ENCODE data around the gene TBC1D2.

The TBC1D2 gene

GRCh38 chr9:98230789-98231188 is 24.7 kb downstream of the TBC1D2 start:
- Histone ChIP-seq H3K4me3 (ENCODE audit: low read depth in 1 of 2, low read length in 2 of 2) (no peak overlapping the region), H3K27ac (ENCODE audit: low read depth, low read length) (no peak overlapping the region), H3K36me3 (ENCODE audit: control insufficient read depth in 1 of 2, insufficient read depth in 2 of 2, low read length in 2 of 2) (peaks cover 0 to 13% of the 10 kb centered on the region in 2 donors), H3K27me3 (ENCODE audit: control insufficient read depth in 1 of 2, insufficient read depth in 2 of 2, low read length in 2 of 2) (no peaks in the 10 kb centered on the region), H3K4me1 (ENCODE audit: control insufficient read depth in 1 of 2, insufficient read depth in 2 of 2, low read length in 2 of 2) (peaks cover 74 to 75% of the 10 kb centered on the region in 2 donors), H3K9ac (ENCODE audit: low read depth in 1 of 2, low read length in 2 of 2) (no peak overlapping the region), H3K9me3 (ENCODE audit: control insufficient read depth in 1 of 2, low read length in 2 of 2) (no peaks in the 10 kb centered on the region)

GRCh38 chr9:98230304-98230703 is 25.1 kb downstream of the TBC1D2 start:
- H3K27me3 ChIP-seq (ENCODE audit: control insufficient read depth in 1 of 2, insufficient read depth in 2 of 2, low read length in 2 of 2), result no peaks in the 10 kb centered on the region
- H3K4me1 ChIP-seq (ENCODE audit: control insufficient read depth in 1 of 2, insufficient read depth in 2 of 2, low read length in 2 of 2), result peaks cover 76 to 77% of the 10 kb centered on the region in 2 donors
- no peak overlapping the region for H3K27ac ChIP-seq (ENCODE audit: low read depth, low read length)
- H3K9me3 ChIP-seq (ENCODE audit: control insufficient read depth in 1 of 2, low read length in 2 of 2), result no peaks in the 10 kb centered on the region
- H3K36me3 ChIP-seq (ENCODE audit: control insufficient read depth in 1 of 2, insufficient read depth in 2 of 2, low read length in 2 of 2), result peaks cover 0 to 13% of the 10 kb centered on the region in 2 donors
- no peak overlapping the region for H3K9ac ChIP-seq (ENCODE audit: low read depth in 1 of 2, low read length in 2 of 2)
- no peak overlapping the region for H3K4me3 ChIP-seq (ENCODE audit: low read depth in 1 of 2, low read length in 2 of 2)

- Histone ChIP-seq H3K4me3 (ENCODE audit: low read depth in 1 of 2, low read length in 2 of 2) (no peak overlapping the region), H3K9me3 (ENCODE audit: control insufficient read depth in 1 of 2, low read length in 2 of 2) (no peaks in the 10 kb centered on the region), H3K4me1 (ENCODE audit: control insufficient read depth in 1 of 2, insufficient read depth in 2 of 2, low read length in 2 of 2) (peaks cover 75 to 79% of the 10 kb centered on the region in 2 donors), H3K36me3 (ENCODE audit: control insufficient read depth in 1 of 2, insufficient read depth in 2 of 2, low read length in 2 of 2) (peaks cover 0 to 13% of the 10 kb centered on the region in 2 donors), H3K27me3 (ENCODE audit: control insufficient read depth in 1 of 2, insufficient read depth in 2 of 2, low read length in 2 of 2) (no peaks in the 10 kb centered on the region), H3K27ac (ENCODE audit: low read depth, low read length) (no peak overlapping the region), H3K9ac (ENCODE audit: low read depth in 1 of 2, low read length in 2 of 2) (no peak overlapping the region)
These were observed 25.8 kb downstream of the TBC1D2 start for GRCh38 chr9:98229620-98230019.

- Histone ChIP-seq H3K27ac (ENCODE audit: low read depth, low read length) (no peak overlapping the region), H3K36me3 (ENCODE audit: control insufficient read depth in 1 of 2, insufficient read depth in 2 of 2, low read length in 2 of 2) (peaks cover 0 to 13% of the 10 kb centered on the region in 2 donors), H3K9me3 (ENCODE audit: control insufficient read depth in 1 of 2, low read length in 2 of 2) (no peaks in the 10 kb centered on the region), H3K9ac (ENCODE audit: low read depth in 1 of 2, low read length in 2 of 2) (no peak overlapping the region), H3K27me3 (ENCODE audit: control insufficient read depth in 1 of 2, insufficient read depth in 2 of 2, low read length in 2 of 2) (no peaks in the 10 kb centered on the region), H3K4me3 (ENCODE audit: low read depth in 1 of 2, low read length in 2 of 2) (no peak overlapping the region), H3K4me1 (ENCODE audit: control insufficient read depth in 1 of 2, insufficient read depth in 2 of 2, low read length in 2 of 2) (peaks cover 69 to 74% of the 10 kb centered on the region in 2 donors)
These were observed 26.4 kb downstream of the TBC1D2 start for GRCh38 chr9:98229090-98229395.

GRCh38 chr9:98228392-98229089 is 26.9 kb downstream of the TBC1D2 start:
- Histone ChIP-seq H3K9me3 (ENCODE audit: control insufficient read depth in 1 of 2, low read length in 2 of 2) (no peaks in the 10 kb centered on the region), H3K27me3 (ENCODE audit: control insufficient read depth in 1 of 2, insufficient read depth in 2 of 2, low read length in 2 of 2) (no peaks in the 10 kb centered on the region), H3K36me3 (ENCODE audit: control insufficient read depth in 1 of 2, insufficient read depth in 2 of 2, low read length in 2 of 2) (peaks cover 0 to 13% of the 10 kb centered on the region in 2 donors), H3K4me1 (ENCODE audit: control insufficient read depth in 1 of 2, insufficient read depth in 2 of 2, low read length in 2 of 2) (peaks cover 64 to 71% of the 10 kb centered on the region in 2 donors), H3K9ac (ENCODE audit: low read depth in 1 of 2, low read length in 2 of 2) (peak overlapping the region in 1 of 2 donors; percentile 34), H3K27ac (ENCODE audit: low read depth, low read length) (no peak overlapping the region), H3K4me3 (ENCODE audit: low read depth in 1 of 2, low read length in 2 of 2) (no peak overlapping the region)

GRCh38 chr9:98227883-98228282 is 27.6 kb downstream of the TBC1D2 start:
- H3K27ac ChIP-seq (ENCODE audit: low read depth, low read length), result no peak overlapping the region
- peaks cover 58 to 73% of the 10 kb centered on the region in 2 donors for H3K4me1 ChIP-seq (ENCODE audit: control insufficient read depth in 1 of 2, insufficient read depth in 2 of 2, low read length in 2 of 2)
- H3K36me3 ChIP-seq (ENCODE audit: control insufficient read depth in 1 of 2, insufficient read depth in 2 of 2, low read length in 2 of 2), result peaks cover 0 to 7% of the 10 kb centered on the region in 2 donors
- no peaks in the 10 kb centered on the region for H3K9me3 ChIP-seq (ENCODE audit: control insufficient read depth in 1 of 2, low read length in 2 of 2)
- no peaks in the 10 kb centered on the region for H3K27me3 ChIP-seq (ENCODE audit: control insufficient read depth in 1 of 2, insufficient read depth in 2 of 2, low read length in 2 of 2)
- H3K4me3 ChIP-seq (ENCODE audit: low read depth in 1 of 2, low read length in 2 of 2), result no peak overlapping the region
- H3K9ac ChIP-seq (ENCODE audit: low read depth in 1 of 2, low read length in 2 of 2), result peak overlapping the region; percentile 19 to 34

- peak overlapping the region; percentile 27 for H3K27ac ChIP-seq (ENCODE audit: low read depth, low read length)
- H3K36me3 ChIP-seq (ENCODE audit: control insufficient read depth in 1 of 2, insufficient read depth in 2 of 2, low read length in 2 of 2), result peaks cover 0 to 7% of the 10 kb centered on the region in 2 donors
- H3K4me3 ChIP-seq (ENCODE audit: low read depth in 1 of 2, low read length in 2 of 2), result no peak overlapping the region
- no peak overlapping the region for H3K9ac ChIP-seq (ENCODE audit: low read depth in 1 of 2, low read length in 2 of 2)
- H3K4me1 ChIP-seq (ENCODE audit: control insufficient read depth in 1 of 2, insufficient read depth in 2 of 2, low read length in 2 of 2), result peaks cover 52 to 75% of the 10 kb centered on the region in 2 donors
- H3K27me3 ChIP-seq (ENCODE audit: control insufficient read depth in 1 of 2, insufficient read depth in 2 of 2, low read length in 2 of 2), result no peaks in the 10 kb centered on the region
- no peaks in the 10 kb centered on the region for H3K9me3 ChIP-seq (ENCODE audit: control insufficient read depth in 1 of 2, low read length in 2 of 2)
These were observed 28.5 kb downstream of the TBC1D2 start for GRCh38 chr9:98226957-98227356.

- no peaks in the 10 kb centered on the region for H3K27me3 ChIP-seq (ENCODE audit: control insufficient read depth in 1 of 2, insufficient read depth in 2 of 2, low read length in 2 of 2)
- no peak overlapping the region for H3K4me3 ChIP-seq (ENCODE audit: low read depth in 1 of 2, low read length in 2 of 2)
- peaks cover 0 to 7% of the 10 kb centered on the region in 2 donors for H3K36me3 ChIP-seq (ENCODE audit: control insufficient read depth in 1 of 2, insufficient read depth in 2 of 2, low read length in 2 of 2)
- peaks cover 52 to 73% of the 10 kb centered on the region in 2 donors for H3K4me1 ChIP-seq (ENCODE audit: control insufficient read depth in 1 of 2, insufficient read depth in 2 of 2, low read length in 2 of 2)
- H3K9me3 ChIP-seq (ENCODE audit: control insufficient read depth in 1 of 2, low read length in 2 of 2), result no peaks in the 10 kb centered on the region
- peak overlapping the region; percentile 27 for H3K27ac ChIP-seq (ENCODE audit: low read depth, low read length)
- no peak overlapping the region for H3K9ac ChIP-seq (ENCODE audit: low read depth in 1 of 2, low read length in 2 of 2)
These were observed 28.9 kb downstream of the TBC1D2 start for GRCh38 chr9:98226516-98226915.

- H3K4me1 ChIP-seq (ENCODE audit: control insufficient read depth in 1 of 2, insufficient read depth in 2 of 2, low read length in 2 of 2), result peaks cover 45 to 62% of the 10 kb centered on the region in 2 donors
- H3K4me3 ChIP-seq (ENCODE audit: low read depth in 1 of 2, low read length in 2 of 2), result no peak overlapping the region
- H3K9ac ChIP-seq (ENCODE audit: low read depth in 1 of 2, low read length in 2 of 2), result no peak overlapping the region
- no peaks in the 10 kb centered on the region for H3K27me3 ChIP-seq (ENCODE audit: control insufficient read depth in 1 of 2, insufficient read depth in 2 of 2, low read length in 2 of 2)
- H3K27ac ChIP-seq (ENCODE audit: low read depth, low read length), result no peak overlapping the region
- H3K36me3 ChIP-seq (ENCODE audit: control insufficient read depth in 1 of 2, insufficient read depth in 2 of 2, low read length in 2 of 2), result peaks cover 6 to 17% of the 10 kb centered on the region in 2 donors
- H3K9me3 ChIP-seq (ENCODE audit: control insufficient read depth in 1 of 2, low read length in 2 of 2), result no peaks in the 10 kb centered on the region
These were observed 30.4 kb downstream of the TBC1D2 start for GRCh38 chr9:98225015-98225442.

- Histone ChIP-seq H3K4me1 (ENCODE audit: control insufficient read depth in 1 of 2, insufficient read depth in 2 of 2, low read length in 2 of 2) (peaks cover 29 to 43% of the 10 kb centered on the region in 2 donors), H3K27ac (ENCODE audit: low read depth, low read length) (no peak overlapping the region), H3K36me3 (ENCODE audit: control insufficient read depth in 1 of 2, insufficient read depth in 2 of 2, low read length in 2 of 2) (peaks cover 6 to 24% of the 10 kb centered on the region in 2 donors), H3K9ac (ENCODE audit: low read depth in 1 of 2, low read length in 2 of 2) (no peak overlapping the region), H3K4me3 (ENCODE audit: low read depth in 1 of 2, low read length in 2 of 2) (no peak overlapping the region), H3K27me3 (ENCODE audit: control insufficient read depth in 1 of 2, insufficient read depth in 2 of 2, low read length in 2 of 2) (no peaks in the 10 kb centered on the region), H3K9me3 (ENCODE audit: control insufficient read depth in 1 of 2, low read length in 2 of 2) (no peaks in the 10 kb centered on the region)
These were observed 32.4 kb downstream of the TBC1D2 start for GRCh38 chr9:98222885-98223691.

Measured in duodenal mucosa (tissue), 2 donors.